ENCODE data around the gene AP3D1.
"Not testable (repeated sequence)": the region's sequence is repeated elsewhere in the genome, so short reads cannot be mapped to it uniquely, and the experiment has no call there.

The AP3D1 gene

DNA sequence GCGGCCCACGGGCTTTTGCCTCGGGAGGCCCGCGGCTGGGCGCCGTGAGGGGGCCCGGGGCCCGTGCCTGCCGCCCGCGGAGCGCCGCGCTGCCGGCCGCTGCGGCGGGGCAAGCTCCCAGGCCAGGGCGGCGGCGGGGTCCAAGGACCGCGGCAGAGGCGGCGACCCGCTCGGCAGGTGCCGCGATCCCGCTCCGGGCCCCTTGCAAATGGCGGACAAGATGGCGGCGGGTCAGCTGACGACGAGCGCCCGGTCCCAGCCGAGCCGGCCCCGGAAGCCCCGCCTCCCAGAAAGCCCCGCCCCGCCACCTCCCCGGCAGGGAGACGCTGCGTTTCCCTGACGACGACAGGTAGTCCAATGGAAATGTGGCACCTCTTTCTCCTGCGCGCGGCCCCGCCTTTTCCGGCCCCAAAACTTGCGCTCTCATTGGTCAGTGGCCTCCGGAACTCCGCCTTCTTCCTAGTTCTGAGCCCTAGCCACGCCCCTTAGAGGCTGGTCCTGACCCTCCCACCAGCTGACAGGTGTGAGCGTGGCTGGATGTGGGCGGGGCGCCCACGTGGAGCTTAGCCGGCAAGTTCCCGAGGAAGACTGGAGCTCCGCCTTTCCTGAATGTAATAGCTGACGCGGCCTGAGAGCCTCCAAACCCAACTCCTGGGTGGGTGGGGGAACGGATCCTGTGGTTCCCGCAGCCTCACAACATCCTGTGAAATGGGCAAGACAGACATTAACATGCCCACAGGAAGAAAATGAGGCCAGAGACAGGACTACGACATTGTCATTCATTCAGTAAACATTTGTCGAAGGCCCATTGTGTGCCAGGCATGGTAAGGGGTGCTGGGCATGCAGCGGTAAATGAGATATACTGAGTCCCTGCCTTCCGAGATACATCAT is at the start of gene AP3D1:
TSS of gene AP3D1 (minus strand) at position 228 of the 891 bp plus-strand sequence. CDS start 232 bp downstream, outside the sequence.
- DNase-seq = peak; percentile 99

DNA sequence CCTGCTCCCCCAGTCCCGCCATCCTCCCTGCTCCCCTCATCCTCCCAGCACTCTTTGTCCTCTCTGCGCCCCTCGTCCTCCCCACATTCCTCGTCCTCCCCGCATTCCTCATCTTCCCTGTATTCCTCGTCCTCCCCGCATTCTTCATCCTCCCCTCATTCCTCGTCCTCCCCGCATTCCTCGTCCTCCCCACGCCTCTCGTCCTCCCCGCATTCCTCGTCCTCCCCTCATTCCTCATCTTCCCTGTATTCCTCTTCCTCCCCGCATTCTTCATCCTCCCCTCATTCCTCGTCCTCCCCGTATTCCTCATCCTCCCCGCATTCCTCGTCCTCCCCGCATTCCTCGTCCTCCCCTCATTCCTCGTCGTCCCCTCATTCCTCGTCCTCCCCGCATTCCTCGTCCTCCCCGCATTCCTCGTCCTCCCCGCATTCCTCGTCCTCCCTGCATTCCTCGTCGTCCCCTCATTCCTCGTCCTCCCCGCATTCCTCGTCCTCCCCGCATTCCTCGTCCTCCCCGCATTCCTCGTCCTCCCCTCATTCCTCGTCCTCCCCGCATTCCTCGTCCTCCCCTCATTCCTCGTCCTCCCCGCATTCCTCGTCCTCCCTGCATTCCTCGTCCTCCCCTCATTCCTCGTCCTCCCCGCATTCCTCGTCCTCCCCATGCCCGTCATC is 49.4 kb upstream of the AP3D1 start:
- DNase-seq = not testable (repeated sequence)

DNA sequence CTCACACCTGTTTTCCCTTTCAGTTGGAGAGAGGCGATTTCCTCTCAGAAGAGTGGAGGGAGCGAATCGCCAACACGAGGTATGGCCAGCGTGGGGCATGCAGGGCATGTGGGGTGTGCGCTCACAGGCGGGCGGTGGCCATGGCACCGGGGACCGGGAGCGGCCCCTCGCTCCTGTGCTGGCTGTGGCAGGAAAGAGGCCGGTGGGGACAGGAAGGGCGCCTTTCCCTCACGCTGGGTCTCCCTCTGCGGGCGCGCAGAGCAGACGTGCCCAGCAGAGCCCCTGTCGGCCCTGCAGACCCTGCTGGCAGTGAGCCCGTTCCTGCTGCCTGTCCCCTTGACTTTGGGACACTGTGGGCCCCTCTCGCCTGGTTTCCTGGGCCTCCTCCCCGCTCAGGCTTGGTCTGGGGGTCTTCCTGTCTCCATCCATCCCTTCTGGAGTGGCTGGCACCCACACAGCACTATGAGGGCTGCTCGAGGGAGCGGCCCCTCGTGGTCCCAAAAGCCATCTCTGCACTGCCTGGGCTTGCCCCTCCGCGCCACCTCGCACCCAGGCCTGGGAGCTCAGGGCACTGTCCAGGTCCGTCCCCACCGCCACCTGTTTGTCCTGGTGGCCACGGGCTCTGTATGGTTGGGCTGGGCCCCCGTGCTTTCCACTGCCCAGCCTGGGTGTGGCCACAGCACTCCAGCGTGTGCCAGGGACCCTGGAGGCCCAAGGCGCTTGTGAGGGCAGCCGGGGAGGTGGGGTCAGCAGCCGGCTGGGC is 48.7 kb upstream of the AP3D1 start:
- DNase-seq = no peak

DNA sequence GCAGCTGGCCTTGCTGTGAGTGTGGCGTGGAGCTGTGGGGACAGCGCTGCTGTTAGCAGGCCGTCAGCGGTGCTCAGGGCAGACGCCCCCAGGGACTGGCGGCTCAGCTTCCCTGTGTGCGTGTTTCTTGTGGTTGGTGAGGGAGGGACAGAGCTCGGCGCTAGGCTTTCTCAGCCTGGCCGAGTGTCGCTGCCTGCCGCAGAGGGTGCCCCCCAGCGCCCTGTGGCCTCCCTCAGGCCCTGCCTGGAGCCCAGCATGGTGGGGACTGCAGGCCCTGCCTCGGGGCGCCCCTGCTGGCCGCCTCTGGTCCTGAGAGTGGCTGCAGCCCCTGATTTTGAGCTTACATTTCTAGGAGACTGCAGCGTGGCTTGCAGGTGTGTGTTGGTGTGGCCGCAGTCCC is 47.8 kb upstream of the AP3D1 start:
- DNase-seq = no peak

DNA sequence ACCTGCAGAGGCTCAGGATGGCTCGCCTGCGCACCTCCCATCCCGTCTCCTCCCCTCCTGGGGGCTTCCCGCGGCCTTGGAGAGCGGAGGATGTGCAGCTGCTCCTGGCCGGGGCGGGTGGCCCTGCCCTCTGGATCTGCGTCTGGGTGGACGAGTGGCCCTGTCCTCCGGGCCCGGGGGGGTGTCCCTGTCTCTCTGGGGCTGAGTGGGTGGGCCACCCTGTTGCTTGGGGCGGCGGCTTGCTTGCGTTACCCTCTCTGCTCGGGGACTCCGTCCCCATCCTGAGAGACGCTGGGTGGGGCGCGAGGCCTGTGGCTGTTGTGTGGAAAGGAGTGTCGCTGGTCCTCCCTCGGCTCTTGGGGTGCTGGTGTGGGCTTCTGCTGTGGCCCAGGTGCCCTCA is 47.0 kb upstream of the AP3D1 start:
- no peak for DNase-seq

DNA sequence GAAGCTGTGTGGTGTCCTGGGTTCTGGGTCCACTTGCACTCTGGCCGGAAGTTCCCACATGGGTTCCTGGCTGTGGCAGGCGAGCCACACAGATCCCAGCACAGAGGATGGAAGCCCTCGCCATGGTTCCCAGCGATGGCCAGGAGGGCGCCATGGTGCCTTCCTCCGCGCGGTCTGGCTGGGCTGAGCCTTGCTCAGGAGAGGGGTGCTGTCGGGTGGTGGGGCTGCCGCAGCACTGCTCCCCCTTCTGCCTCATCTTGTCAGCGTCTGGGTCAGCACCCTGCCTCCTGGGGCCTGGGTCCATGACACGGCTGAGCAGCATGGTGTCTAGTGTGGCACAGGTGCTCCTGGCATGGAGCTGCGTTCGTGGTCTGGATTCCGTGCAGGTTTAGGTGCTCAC is 45.9 kb upstream of the AP3D1 start:
- no peak for DNase-seq

DNA sequence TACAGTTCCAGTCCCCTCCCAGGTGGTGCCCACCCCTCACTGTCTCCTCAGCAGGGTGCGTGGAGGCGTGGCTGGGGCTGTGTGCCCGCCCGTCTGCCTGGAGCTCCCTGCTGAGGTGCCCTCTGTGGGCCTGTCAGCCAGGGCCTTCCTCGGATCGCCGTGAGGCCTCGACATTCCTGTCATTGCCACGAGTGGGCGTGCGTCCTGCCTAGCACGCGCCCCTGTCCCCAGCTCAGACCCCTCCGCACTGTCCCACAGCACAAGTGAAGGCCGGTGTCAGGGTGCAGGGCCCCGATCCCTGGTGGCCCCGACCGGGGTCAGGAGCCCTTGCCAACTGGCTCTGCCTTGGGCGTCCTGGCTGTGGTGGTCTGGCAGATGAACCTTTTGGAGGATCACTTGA is 44.5 kb upstream of the AP3D1 start:
- DNase-seq = no peak

DNA sequence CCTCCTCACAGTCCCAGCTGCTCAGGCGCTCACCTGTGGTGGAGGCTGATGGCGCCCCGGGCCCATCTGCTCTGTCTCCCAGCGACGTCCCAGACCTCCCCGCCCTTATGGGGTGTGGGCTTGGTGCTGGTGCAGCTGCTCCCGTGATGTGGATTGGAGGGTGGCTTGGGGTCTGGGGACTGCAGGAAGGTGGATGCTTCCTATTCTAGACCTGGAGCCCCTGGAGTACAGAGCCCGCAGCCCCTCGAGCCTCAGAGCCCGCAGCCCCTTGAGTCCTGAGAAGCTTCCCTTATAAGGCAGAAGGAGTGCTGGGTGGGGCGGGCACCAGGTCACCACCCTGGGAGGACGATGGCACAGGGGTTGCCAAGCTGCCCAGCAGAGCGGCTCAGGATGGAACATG is 44.0 kb upstream of the AP3D1 start:
- no peak for DNase-seq

DNA sequence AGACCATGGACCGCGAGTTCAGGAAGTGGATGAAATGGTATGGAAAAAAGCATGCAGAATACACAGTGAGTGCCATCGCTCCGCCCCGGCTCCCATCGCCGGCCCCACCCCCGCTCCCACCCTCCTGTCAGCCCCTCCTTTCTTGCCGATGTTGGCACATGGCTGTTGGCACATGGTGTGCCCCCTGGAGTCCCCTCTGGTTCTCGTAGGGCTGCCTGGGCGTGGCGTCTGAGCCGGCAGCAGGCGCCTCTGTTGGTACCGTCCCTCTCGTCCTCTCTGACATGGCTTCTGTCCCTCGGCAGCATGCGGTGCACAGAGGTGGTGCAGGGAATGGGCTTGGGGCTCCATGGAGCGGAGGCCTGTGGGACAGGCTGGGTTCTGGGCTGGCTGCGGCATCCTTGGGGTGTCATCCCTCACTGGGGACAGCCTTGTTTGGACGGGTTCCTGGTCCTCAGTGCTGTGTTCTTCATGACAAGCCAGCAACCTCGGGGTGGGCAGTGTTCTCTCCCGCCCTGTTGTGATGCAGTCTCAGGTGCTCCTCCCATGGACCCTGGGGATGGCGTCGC is 43.2 kb upstream of the AP3D1 start:
- DNase-seq = no peak

DNA sequence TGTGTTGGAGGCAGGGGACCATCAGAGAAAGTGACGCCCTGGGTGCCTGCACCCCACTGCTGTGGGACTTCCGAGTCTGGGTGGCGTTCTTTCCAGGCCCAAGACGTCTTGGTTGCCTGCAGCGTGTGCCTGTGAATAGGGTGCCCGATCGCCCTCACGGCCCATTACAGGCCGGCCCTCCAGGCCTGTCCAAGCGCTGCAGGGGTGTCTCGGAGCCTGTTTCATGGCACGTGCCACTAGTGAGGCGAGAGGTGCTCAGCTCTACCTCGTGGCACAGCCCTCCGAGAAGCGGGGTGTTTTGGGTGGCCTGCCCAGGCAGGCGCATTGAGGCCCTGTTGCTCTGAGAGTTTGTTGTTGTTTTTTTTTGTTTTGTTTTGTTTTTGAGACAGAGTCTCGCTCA is 42.4 kb upstream of the AP3D1 start:
- DNase-seq = no peak

DNA sequence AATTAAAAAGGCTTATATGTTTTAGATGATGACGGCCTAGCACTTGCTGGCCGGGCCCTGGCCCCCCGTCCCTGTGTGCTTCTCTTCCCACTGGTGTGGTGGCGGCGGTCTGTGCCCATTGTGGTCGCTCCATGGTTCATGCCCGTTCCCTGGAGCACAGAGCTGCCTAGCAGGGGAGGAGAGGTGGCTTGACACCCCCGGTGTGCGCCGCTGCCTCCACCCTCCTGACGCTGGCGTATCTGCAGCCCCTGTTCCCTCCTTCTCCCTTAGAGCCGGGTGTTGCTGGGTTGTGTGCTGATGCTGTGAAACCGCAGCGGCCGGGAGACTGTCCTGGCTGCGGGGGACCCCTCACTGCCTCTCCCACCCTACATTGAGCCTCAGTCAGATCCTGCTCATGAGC is 41.5 kb upstream of the AP3D1 start:
- no peak for DNase-seq

DNA sequence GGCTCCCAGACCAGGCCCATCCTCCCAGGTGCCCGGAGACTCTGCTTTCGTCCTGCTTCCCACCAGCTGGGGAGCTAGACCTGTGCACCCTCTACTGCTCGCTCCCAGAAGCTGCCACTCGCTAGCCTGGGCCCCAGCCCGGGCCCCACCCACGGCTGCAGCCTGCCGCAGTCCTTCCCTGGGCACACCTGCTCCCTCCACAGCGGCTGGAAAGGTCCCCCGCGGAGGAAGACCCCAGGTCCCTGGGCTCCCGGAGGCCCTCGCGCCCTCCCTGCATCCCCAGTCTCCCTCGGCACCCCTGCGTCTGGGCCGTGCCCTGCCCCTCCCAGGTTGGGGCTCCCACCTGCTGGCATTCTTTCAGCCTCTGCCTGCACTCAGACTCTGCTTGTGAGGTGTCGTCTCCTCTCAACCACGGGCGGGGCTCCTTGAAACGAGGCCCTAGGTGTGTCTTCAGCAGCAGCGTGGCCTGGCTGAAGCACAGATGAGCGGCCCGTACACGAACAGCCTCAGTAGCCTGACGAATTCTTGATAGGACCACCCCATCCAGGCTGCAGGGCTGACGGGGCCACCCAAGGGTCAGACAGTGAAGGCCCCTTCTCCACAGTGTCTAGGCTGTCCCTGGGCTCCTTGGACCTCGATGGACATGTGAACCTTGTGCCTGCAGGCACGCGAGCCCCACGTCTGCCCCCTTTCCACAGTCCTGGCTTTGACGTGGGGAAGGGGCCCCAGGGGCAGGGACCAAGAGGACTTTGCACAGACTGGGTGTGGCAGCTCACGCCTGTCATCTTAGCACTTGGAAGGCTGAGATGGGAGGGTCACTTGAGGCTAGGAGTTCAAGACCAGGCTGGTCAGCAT is 40.3 kb upstream of the AP3D1 start:
- no peak for DNase-seq

DNA sequence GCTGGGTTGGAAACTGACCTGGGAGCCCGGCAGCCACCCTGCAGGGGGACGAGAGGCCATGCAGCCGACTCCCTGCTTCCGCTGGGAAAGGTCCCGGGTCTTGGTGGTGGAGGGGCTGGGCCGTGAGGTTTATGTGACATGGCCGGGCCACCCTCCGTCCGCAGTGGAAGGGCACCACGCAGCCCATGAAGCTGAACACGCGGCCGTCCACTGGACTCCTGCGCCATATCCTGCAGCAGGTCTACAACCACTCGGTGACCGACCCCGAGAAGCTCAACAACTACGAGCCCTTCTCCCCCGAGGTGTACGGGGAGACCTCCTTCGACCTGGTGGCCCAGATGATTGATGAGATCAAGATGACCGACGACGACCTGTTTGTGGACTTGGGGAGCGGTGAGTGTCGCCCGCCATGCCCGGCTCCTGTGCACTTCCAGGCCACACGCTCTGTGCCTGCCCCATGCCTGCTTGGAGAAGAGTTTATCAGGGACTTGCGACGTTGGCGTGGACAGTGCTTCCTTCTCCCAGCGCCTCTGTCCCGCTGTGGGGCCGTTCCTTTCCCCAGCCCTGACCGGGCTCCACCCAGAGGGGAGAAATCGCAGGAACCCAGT is 39.6 kb upstream of the AP3D1 start:
- no peak for DNase-seq

DNA sequence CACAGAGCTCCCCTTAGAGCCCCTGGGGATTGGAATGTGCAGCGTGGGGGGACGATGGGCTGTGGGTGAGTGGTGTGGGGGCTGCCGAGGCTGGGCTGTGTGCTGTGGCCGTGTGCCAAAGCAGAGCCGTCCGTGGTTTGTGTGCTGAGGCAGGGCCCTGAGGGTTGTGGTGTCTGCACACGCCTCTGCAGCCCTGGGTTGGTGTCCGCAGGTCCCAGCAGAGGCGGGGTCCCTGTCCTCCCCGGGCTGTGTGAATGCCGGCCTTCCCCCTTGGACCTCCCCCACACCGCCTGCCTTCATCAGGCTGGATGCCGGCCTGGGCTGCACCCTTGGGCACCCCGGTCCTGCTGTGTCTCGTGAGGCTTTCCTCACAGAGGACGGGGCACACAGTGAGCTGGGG is 38.5 kb upstream of the AP3D1 start:
- no peak for DNase-seq

DNA sequence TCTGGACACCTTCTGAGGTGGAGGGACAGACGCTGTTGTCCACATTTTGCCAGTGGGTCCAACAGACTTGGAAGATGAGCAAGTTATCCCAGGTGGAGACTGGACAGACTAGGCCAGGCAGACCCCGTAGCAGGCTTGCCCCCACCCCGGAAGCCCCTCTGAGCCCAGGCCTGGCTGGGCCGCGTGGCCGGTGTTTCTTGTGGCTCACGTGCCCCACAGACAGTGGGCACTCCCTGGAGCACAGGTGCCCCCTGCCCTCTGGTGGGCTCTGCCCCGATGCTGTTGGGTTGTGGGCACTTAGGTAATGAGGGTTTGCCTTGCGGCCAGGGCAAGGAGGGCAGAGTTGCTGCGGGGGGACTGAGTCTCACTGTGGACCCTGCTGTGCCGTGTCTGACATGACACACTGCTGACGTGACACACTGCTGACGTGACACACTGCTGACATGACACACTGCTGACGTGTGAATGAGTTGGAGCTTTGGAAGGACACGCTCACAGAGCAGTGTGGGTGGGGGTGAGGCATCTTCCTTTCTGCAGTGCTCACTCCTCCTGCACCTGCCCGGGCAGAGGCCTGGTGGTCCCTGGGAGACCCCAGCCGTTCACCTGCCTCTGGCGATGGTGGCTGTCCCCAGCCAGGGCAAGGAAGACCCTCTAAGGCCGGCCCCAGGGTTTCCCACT is 37.5 kb upstream of the AP3D1 start:
- DNase-seq = no peak

DNA sequence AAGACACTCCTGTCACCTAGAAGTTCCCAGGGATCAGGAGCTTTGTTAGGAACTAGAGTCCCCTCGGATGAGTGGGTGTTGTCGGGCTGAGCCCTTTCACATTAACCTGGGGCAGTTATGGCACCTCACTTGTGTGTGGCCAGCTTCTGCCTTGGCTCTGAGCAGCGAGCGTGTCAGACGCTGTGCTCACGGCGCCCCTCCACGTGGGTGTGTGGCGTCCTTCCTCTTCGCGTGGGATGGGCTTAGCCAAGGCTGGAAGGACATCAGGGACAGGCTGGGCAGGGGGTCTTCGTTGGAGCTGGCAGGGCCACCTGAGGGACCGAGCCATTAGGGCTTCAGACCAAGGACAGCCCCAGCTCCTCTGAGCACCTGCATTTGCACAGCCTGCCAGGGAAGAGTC is 35.8 kb upstream of the AP3D1 start:
- DNase-seq = no peak

DNA sequence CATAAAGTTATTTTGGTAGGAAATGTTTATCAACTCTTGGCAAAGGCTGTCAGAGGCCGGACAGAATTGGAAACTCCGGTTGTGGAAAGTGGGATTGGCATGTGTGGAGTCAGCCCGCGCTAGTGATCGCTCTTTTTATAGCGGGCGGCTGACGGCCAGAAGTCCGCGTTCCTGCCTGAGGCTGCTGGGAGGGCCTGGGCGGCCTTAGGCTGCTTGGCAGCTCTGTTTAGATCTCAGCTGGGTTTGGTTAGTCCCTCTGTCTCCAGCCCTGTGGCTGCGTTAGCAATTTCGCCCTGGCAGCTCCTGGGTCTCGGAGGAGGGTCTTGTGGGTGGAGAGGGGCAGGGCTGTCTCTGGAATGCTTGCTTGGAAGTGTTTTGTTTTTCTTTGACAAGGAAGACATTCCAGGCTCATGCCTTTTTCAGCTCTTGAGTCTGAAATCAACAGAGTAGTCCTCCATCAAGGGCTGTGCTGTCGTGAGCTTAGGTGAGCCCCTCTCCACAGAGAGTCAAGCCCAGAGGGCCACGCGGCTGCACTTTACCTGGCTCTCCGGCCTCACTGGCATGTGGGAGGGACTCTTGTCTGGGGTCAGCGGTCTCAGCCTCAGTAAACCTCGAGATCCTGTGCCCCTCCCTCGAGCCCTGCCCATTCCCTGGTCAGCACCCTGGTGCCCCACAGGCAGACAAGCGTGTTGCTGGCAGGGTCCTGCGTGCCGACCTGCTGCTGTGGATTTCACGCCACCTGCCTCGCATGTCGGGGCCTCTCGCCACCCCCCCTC is 34.9 kb upstream of the AP3D1 start:
- DNase-seq = no peak

DNA sequence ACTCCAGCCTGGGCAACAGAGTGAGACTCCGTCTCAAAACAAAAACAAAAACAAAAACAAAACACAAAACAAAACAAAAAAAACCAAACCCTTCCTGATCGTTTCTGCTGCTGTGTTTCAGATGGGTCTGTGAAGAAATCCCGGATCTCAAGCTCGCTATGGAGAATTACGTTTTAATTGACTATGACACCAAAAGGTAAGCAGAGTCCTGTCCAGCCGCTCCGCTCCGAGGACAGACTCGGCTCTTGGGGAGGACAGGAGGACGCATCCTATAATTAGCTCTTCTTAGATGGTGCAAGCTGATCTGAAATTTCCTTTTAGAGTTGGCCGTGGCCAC is 34.3 kb upstream of the AP3D1 start:
- no peak for DNase-seq

DNA sequence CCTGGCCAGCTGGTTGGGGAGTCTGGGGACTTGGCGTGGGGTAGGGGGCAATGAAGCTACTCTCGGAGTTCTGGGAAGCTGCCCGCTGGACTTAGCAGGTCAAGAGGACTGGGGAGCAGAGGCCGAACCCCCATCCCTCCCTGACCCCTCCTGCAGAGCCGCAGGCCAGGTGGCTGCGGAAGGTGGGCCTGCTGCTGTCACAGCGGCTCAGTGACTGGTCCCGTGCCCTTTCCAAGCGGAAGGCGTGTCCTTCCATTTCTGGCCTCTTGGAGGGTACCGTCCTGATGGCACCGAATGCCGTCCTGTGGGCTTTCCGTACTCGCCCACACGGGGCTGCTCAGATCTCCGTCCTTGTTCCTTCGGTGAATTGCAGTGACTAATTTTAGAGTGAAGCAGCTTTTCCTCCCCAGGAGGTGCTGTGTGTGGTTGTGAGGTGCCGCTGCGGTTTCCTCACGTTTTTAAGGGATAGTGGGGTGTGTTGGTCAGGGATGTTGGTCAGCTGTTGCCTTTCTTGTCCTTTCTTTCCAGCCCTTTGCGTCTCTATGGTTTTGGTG is 33.1 kb upstream of the AP3D1 start:
- no peak for DNase-seq

DNA sequence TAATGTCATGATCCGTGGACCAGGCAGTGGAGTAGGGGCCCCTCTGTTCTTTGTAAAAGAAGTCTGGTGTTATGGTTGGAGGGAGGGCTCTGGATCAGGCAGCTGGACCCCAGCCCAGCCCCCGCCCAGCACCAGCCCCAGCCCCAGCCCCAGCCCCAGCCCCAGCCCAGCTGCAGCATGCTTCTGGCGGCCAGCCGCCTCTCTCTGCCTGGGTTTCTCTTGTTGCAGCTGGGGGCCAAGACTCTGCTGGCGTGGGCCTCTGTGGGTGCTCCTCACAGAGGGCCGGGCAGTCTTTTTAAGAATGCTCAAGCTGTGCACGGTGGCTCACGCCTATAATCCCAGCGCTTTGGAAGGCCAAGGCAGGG is 30.2 kb upstream of the AP3D1 start:
- no peak for DNase-seq
